Measurements from ENCODE around the gene LRP1. TPM values are rescaled to one million over a fixed set of nuclear protein-coding genes. Genes with fewer than 3 reads are reported as not detected.

The LRP1 gene
- total and polyA plus RNA-seq, 2 experiments from 2014 or later, result 28.5 to 77.5 TPM

GRCh38 chr12:57107456-57108155, 20.7 kb upstream of the LRP1 start:
- Histone ChIP-seq H3K9me3 (ENCODE audit: low read depth) (no peaks in the 10 kb centered on the region), H3K27ac (no peak overlapping the region), H3K4me1 (ENCODE audit: low read depth) (peaks cover 15% of the 10 kb centered on the region), H3K36me3 (no peaks in the 10 kb centered on the region), H3K27me3 (no peaks in the 10 kb centered on the region), H3K4me3 (no peak overlapping the region)
- peak; percentile 43 to 56 for DNase-seq (ENCODE audit: low read depth in 1 of 2, low spot score in 1 of 2)
- TF ChIP-seq CTCF (IDR thresholded peaks at IDR 0.05; ENCODE audit: low read depth, low read length), result no peak

GRCh38 chr12:57109207-57110103, 18.8 kb upstream of the LRP1 start:
- no peak for DNase-seq (ENCODE audit: low read depth in 1 of 2, low spot score in 1 of 2)
- no peak for TF ChIP-seq CTCF (IDR thresholded peaks at IDR 0.05; ENCODE audit: low read depth, low read length)
- peaks cover 15% of the 10 kb centered on the region for H3K4me1 ChIP-seq (ENCODE audit: low read depth)
- H3K27me3 ChIP-seq, result no peaks in the 10 kb centered on the region
- no peaks in the 10 kb centered on the region for H3K36me3 ChIP-seq
- no peaks in the 10 kb centered on the region for H3K9me3 ChIP-seq (ENCODE audit: low read depth)
- H3K27ac ChIP-seq, result peak overlapping the region; percentile 88
- H3K4me3 ChIP-seq, result peak overlapping the region; percentile 31

DNA sequence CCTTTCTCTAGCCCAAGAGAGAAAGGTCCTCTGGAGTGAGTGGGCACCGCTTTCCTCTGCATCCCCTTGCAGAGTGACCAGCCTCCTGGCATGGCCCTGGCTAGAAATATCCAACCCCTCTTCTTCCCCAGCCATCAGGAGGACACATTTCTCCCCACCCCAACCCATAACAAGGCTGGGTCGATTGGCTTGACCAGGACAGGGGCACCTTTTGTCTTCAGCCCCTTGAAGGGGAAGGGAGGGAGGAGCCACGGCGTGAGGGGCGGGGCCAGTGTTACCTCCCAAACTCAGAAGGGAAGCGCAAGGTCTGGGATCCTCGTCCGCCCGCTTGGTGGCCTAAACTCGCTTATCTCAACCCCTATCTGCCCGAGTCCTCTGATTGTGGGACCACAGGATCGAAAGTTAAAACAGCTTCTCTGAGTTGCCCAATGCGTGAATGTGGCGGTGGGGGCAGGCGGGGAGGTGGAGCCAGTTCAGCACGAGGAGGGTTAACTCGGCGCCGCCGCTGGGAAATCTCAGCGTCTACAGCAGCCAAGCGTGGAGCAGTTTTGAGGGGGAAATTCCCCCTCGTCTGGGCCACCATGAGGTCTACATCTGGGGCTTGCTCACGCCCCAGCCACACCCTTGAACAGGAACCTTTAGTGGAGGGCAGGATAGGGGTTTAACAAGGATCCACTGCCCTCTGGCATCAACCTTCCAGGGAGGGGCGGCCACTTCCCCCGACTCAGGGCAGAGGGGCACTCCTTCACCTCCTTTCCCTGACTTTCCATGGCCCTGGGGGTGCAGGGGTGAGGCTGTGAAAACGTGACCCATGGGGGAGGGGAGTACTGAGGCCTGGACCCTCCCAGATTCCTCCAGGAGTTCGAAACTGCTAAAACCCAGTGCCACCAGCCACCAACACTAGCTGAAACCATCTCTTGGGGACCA, 17.9 kb upstream of the LRP1 start:
- peak overlapping the region; percentile 31 for H3K4me3 ChIP-seq
- peak; percentile 54 to 59 for DNase-seq (ENCODE audit: low read depth in 1 of 2, low spot score in 1 of 2)
- H3K36me3 ChIP-seq, result no peaks in the 10 kb centered on the region
- TF ChIP-seq CTCF (IDR thresholded peaks at IDR 0.05; ENCODE audit: low read depth, low read length), result no peak
- peak overlapping the region; percentile 88 for H3K27ac ChIP-seq
- H3K27me3 ChIP-seq, result no peaks in the 10 kb centered on the region
- H3K4me1 ChIP-seq (ENCODE audit: low read depth), result peaks cover 15% of the 10 kb centered on the region
- no peaks in the 10 kb centered on the region for H3K9me3 ChIP-seq (ENCODE audit: low read depth)

GRCh38 chr12:57111031-57111734, 17.1 kb upstream of the LRP1 start, which contains the start of gene STAT6:
STAT6 (minus strand) TSS chr12:57111362; CDS start chr12:57108278, 3,084 bp downstream.
- peak; percentile 80 to 97 for DNase-seq (ENCODE audit: low read depth in 1 of 2, low spot score in 1 of 2)
- H3K4me1 ChIP-seq (ENCODE audit: low read depth), result peaks cover 15% of the 10 kb centered on the region
- no peak for TF ChIP-seq CTCF (IDR thresholded peaks at IDR 0.05; ENCODE audit: low read depth, low read length)
- H3K27me3 ChIP-seq, result no peaks in the 10 kb centered on the region
- no peaks in the 10 kb centered on the region for H3K9me3 ChIP-seq (ENCODE audit: low read depth)
- H3K36me3 ChIP-seq, result no peaks in the 10 kb centered on the region
- peak within 1 kb of the TSS; percentile 31 for H3K4me3 ChIP-seq
- H3K27ac ChIP-seq, result peak within 1 kb of the TSS; percentile 88

All from cardiac muscle cell (in vitro differentiated cells and primary cell).